ENCODE measurements around the gene UMPS.

The UMPS gene

GRCh38 chr3:124697302-124697701 is 33.0 kb upstream of the UMPS start:
- H3K4me3 ChIP-seq (ENCODE audit: low read depth, low read length), result no peak overlapping the region
- no peak for DNase-seq (ENCODE audit: low read depth)
- TF ChIP-seq, protein P1, sequence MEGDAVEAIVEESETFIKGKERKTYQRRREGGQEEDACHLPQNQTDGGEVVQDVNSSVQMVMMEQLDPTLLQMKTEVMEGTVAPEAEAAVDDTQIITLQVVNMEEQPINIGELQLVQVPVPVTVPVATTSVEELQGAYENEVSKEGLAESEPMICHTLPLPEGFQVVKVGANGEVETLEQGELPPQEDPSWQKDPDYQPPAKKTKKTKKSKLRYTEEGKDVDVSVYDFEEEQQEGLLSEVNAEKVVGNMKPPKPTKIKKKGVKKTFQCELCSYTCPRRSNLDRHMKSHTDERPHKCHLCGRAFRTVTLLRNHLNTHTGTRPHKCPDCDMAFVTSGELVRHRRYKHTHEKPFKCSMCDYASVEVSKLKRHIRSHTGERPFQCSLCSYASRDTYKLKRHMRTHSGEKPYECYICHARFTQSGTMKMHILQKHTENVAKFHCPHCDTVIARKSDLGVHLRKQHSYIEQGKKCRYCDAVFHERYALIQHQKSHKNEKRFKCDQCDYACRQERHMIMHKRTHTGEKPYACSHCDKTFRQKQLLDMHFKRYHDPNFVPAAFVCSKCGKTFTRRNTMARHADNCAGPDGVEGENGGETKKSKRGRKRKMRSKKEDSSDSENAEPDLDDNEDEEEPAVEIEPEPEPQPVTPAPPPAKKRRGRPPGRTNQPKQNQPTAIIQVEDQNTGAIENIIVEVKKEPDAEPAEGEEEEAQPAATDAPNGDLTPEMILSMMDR (IDR thresholded peaks at IDR 0.05; ENCODE audit: control insufficient read depth, extremely low read depth, insufficient read depth), result no peak

- no peak for DNase-seq (ENCODE audit: low read depth)
- TF ChIP-seq, protein P1 (IDR thresholded peaks at IDR 0.05; ENCODE audit: control insufficient read depth, extremely low read depth, insufficient read depth), result no peak
- H3K4me3 ChIP-seq (ENCODE audit: low read depth, low read length), result no peak overlapping the region
These were observed 32.1 kb upstream of the UMPS start for GRCh38 chr3:124698030-124698770.

DNA sequence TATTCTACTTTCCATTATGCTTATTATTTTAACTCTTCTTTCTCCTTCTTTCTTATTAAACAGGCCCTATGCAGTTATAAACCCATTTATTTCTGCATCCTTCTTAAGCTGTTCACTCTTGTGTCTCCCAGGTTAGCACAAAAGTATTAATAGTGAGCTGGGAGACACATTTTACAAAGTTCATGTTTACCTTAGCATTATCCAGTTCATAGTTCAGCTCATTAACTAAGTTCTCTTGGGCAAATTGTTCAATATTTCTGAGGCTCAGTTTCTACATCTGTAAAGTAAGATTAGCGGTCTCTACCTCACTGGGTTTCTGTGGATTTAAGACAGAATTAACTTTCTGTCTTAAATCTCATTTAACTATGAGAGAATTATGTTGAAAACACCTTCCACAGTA is 31.2 kb upstream of the UMPS start:
- no peak overlapping the region for H3K4me3 ChIP-seq (ENCODE audit: low read depth, low read length)
- no peak for DNase-seq (ENCODE audit: low read depth)
- TF ChIP-seq, protein P1 (IDR thresholded peaks at IDR 0.05; ENCODE audit: control insufficient read depth, extremely low read depth, insufficient read depth), result no peak

DNA sequence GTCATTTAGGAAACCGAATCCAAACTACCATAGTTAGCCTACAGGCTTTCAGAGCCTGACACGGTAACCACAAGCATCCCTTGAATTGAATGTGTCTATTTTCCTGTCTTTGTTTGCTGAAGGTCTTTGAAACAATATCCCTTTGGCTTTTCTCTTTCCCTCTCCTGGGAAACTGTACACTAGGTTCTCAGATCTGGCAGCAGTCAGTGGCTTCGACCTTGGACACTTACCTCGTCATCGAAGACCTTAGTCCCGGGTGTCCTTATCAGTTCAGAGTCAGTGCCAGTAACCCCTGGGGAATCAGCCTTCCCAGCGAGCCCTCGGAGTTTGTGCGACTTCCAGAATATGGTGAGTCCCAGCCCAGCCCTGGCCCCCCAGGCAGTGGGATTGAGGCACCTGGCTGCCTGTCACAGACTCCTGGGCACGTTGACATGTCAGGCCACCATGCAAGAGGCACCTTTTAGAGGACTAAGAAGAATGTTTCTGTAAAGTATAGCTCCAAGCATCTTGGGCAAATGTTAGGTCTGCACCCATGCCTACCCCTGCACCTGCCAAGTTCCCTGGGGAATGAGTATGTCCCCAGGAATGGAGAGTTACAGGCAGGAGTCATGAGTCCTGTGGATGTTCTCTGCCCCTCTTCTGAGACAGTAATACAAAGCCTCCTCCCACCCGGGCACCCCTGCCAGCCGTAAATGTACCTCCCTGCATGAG is 30.4 kb upstream of the UMPS start:
- no peak overlapping the region for H3K4me3 ChIP-seq (ENCODE audit: low read depth, low read length)
- no peak for DNase-seq (ENCODE audit: low read depth)
- TF ChIP-seq, protein P1 (IDR thresholded peaks at IDR 0.05; ENCODE audit: control insufficient read depth, extremely low read depth, insufficient read depth), result no peak

GRCh38 chr3:124700880-124701684 is 29.2 kb upstream of the UMPS start:
- TF ChIP-seq, protein P1 (IDR thresholded peaks at IDR 0.05; ENCODE audit: control insufficient read depth, extremely low read depth, insufficient read depth), result no peak
- DNase-seq (ENCODE audit: low read depth), result no peak
- H3K4me3 ChIP-seq (ENCODE audit: low read depth, low read length), result no peak overlapping the region

- DNase-seq (ENCODE audit: low read depth), result no peak
- H3K4me3 ChIP-seq (ENCODE audit: low read depth, low read length), result no peak overlapping the region
- TF ChIP-seq, protein P1 (IDR thresholded peaks at IDR 0.05; ENCODE audit: control insufficient read depth, extremely low read depth, insufficient read depth), result no peak
These were observed 28.6 kb upstream of the UMPS start for GRCh38 chr3:124701687-124702086.
